Measurements from ENCODE around the gene GTPBP6.

Gene GTPBP6

DNA sequence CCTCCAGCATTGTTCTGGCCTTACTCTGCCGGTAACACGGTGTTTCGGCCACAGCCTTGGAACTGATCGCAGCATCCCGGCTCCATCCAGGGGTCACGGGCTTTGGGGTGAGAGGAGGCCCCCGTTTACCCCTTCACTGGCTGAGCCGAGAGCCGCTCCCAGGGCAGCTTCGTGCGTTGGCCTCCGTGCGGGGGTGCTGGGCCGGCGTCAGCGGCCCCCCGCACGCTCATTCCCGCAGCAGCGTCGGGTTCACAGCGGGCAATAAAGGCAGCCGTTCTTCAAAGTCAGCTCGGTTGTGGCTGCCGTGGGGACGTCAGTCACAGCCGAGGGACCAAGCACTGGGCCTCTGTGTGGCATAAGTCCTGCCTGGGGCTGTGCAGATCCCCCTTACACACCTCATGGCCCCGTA lies 62.7 kb downstream of the GTPBP6 start:
- TF ChIP-seq TSHZ2 (CRISPR knock-in tag; IDR thresholded peaks at IDR 0.05), result no peak
- TF ChIP-seq ZNF8 (CRISPR knock-in tag; IDR thresholded peaks at IDR 0.05), result no peak
- TF ChIP-seq, protein P1, sequence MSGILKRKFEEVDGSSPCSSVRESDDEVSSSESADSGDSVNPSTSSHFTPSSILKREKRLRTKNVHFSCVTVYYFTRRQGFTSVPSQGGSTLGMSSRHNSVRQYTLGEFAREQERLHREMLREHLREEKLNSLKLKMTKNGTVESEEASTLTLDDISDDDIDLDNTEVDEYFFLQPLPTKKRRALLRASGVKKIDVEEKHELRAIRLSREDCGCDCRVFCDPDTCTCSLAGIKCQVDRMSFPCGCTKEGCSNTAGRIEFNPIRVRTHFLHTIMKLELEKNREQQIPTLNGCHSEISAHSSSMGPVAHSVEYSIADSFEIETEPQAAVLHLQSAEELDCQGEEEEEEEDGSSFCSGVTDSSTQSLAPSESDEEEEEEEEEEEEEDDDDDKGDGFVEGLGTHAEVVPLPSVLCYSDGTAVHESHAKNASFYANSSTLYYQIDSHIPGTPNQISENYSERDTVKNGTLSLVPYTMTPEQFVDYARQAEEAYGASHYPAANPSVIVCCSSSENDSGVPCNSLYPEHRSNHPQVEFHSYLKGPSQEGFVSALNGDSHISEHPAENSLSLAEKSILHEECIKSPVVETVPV (CRISPR knock-in tag; IDR thresholded peaks at IDR 0.05), result no peak
- TF ChIP-seq, protein P2, sequence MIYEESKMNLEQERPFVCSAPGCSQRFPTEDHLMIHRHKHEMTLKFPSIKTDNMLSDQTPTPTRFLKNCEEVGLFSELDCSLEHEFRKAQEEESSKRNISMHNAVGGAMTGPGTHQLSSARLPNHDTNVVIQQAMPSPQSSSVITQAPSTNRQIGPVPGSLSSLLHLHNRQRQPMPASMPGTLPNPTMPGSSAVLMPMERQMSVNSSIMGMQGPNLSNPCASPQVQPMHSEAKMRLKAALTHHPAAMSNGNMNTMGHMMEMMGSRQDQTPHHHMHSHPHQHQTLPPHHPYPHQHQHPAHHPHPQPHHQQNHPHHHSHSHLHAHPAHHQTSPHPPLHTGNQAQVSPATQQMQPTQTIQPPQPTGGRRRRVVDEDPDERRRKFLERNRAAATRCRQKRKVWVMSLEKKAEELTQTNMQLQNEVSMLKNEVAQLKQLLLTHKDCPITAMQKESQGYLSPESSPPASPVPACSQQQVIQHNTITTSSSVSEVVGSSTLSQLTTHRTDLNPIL (CRISPR knock-in tag; IDR thresholded peaks at IDR 0.05; ENCODE audit: low read depth), result no peak
- TF ChIP-seq SNAI2 (CRISPR knock-in tag; IDR thresholded peaks at IDR 0.05), result no peak
- no peak for TF ChIP-seq OSR1 (CRISPR knock-in tag; IDR thresholded peaks at IDR 0.05)
- TF ChIP-seq BACH2 (CRISPR knock-in tag; IDR thresholded peaks at IDR 0.05; ENCODE audit: borderline replicate concordance), result no peak
- no peak for TF ChIP-seq ZC3H10 (CRISPR knock-in tag; IDR thresholded peaks at IDR 0.05)
- no peak for TF ChIP-seq TCF4 (CRISPR knock-in tag; IDR thresholded peaks at IDR 0.05; ENCODE audit: borderline replicate concordance)
- TF ChIP-seq CSDC2 (CRISPR knock-in tag; IDR thresholded peaks at IDR 0.05), result no peak
- no peak for TF ChIP-seq ARNTL (CRISPR knock-in tag; IDR thresholded peaks at IDR 0.05; ENCODE audit: borderline replicate concordance, low read depth)
- TF ChIP-seq TOX (CRISPR knock-in tag; IDR thresholded peaks at IDR 0.05; ENCODE audit: borderline replicate concordance), result no peak
- TF ChIP-seq GLIS3 (CRISPR knock-in tag; IDR thresholded peaks at IDR 0.05), result no peak
- TF ChIP-seq ZFP30 (CRISPR knock-in tag; IDR thresholded peaks at IDR 0.05), result no peak
- TF ChIP-seq RARB (CRISPR knock-in tag; IDR thresholded peaks at IDR 0.05), result no peak
- TF ChIP-seq ZNF565 (CRISPR knock-in tag; conservative IDR thresholded peaks at IDR 0.05; ENCODE audit: low read depth), result no peak
- TF ChIP-seq, protein P3, sequence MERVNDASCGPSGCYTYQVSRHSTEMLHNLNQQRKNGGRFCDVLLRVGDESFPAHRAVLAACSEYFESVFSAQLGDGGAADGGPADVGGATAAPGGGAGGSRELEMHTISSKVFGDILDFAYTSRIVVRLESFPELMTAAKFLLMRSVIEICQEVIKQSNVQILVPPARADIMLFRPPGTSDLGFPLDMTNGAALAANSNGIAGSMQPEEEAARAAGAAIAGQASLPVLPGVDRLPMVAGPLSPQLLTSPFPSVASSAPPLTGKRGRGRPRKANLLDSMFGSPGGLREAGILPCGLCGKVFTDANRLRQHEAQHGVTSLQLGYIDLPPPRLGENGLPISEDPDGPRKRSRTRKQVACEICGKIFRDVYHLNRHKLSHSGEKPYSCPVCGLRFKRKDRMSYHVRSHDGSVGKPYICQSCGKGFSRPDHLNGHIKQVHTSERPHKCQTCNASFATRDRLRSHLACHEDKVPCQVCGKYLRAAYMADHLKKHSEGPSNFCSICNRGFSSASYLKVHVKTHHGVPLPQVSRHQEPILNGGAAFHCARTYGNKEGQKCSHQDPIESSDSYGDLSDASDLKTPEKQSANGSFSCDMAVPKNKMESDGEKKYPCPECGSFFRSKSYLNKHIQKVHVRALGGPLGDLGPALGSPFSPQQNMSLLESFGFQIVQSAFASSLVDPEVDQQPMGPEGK (CRISPR knock-in tag; IDR thresholded peaks at IDR 0.05; ENCODE audit: borderline replicate concordance), result no peak
- TF ChIP-seq ISL1 (CRISPR knock-in tag; IDR thresholded peaks at IDR 0.05), result no peak

More for the DNA sequence above, 62.7 kb downstream of the GTPBP6 start:
- no peak for ATAC-seq

Measured in SK-N-SH treated with all-trans-retinoic acid at 6 μM for 48 hours (cell line).